ENCODE data around the gene EEF1AKMT1. TPM values are rescaled to one million over a fixed set of nuclear protein-coding genes. Genes with fewer than 3 reads are reported as not detected.
"Not testable (repeated sequence)": the region's sequence is repeated elsewhere in the genome, so short reads cannot be mapped to it uniquely, and the experiment has no call there.

The EEF1AKMT1 gene
- total RNA-seq, 1 experiment from 2014 or later: 10.6 TPM

GRCh38 chr13:20686167-20686566 is 87.6 kb downstream of the EEF1AKMT1 start:
- DNase-seq (ENCODE audit: low read depth in 1 of 2, low spot score in 2 of 2): no peak
- H3K4me1 ChIP-seq (replicated peaks): no peaks in the 10 kb centered on the region
- no peaks in the 10 kb centered on the region for H3K27me3 ChIP-seq (replicated peaks)
- no peak overlapping the region for H3K27ac ChIP-seq
- no peaks in the 10 kb centered on the region for H3K36me3 ChIP-seq
- H3K9me3 ChIP-seq (replicated peaks): no peaks in the 10 kb centered on the region
- no peak overlapping the region for H3K4me3 ChIP-seq

- no peak for DNase-seq (ENCODE audit: low read depth in 1 of 2, low spot score in 2 of 2)
These were observed 88.7 kb downstream of the EEF1AKMT1 start for GRCh38 chr13:20685092-20685491.

GRCh38 chr13:20684546-20684945 is 89.2 kb downstream of the EEF1AKMT1 start:
- H3K9me3 ChIP-seq (replicated peaks): no peaks in the 10 kb centered on the region
- no peak overlapping the region for H3K4me3 ChIP-seq
- H3K36me3 ChIP-seq: no peaks in the 10 kb centered on the region
- H3K27ac ChIP-seq: no peak overlapping the region
- H3K27me3 ChIP-seq (replicated peaks): no peaks in the 10 kb centered on the region
- H3K4me1 ChIP-seq (replicated peaks): no peaks in the 10 kb centered on the region
- DNase-seq (ENCODE audit: low read depth in 1 of 2, low spot score in 2 of 2): no peak

More at GRCh38 chr13:20685092-20685491, 88.7 kb downstream of the EEF1AKMT1 start:
- Histone ChIP-seq H3K36me3 (no peaks in the 10 kb centered on the region), H3K4me1 (replicated peaks) (no peaks in the 10 kb centered on the region), H3K4me3 (no peak overlapping the region), H3K27me3 (replicated peaks) (no peaks in the 10 kb centered on the region), H3K27ac (no peak overlapping the region), H3K9me3 (replicated peaks) (no peaks in the 10 kb centered on the region)

- H3K36me3 ChIP-seq: no peaks in the 10 kb centered on the region
- H3K9me3 ChIP-seq (replicated peaks): no peaks in the 10 kb centered on the region
- no peak overlapping the region for H3K4me3 ChIP-seq
- H3K27me3 ChIP-seq (replicated peaks): no peaks in the 10 kb centered on the region
- H3K27ac ChIP-seq: no peak overlapping the region
- H3K4me1 ChIP-seq (replicated peaks): no peaks in the 10 kb centered on the region
- no peak for DNase-seq (ENCODE audit: low read depth in 1 of 2, low spot score in 2 of 2)
These were observed 89.7 kb downstream of the EEF1AKMT1 start for GRCh38 chr13:20684041-20684440.

GRCh38 chr13:20682061-20682460 is 91.7 kb downstream of the EEF1AKMT1 start:
- H3K4me1 ChIP-seq (replicated peaks): no peaks in the 10 kb centered on the region
- no peaks in the 10 kb centered on the region for H3K36me3 ChIP-seq
- DNase-seq (ENCODE audit: low read depth in 1 of 2, low spot score in 2 of 2): no peak
- no peak overlapping the region for H3K4me3 ChIP-seq
- no peaks in the 10 kb centered on the region for H3K9me3 ChIP-seq (replicated peaks)
- H3K27ac ChIP-seq: no peak overlapping the region
- no peaks in the 10 kb centered on the region for H3K27me3 ChIP-seq (replicated peaks)

- H3K27me3 ChIP-seq (replicated peaks); DNase-seq (ENCODE audit: low read depth in 1 of 2, low spot score in 2 of 2); H3K4me3 ChIP-seq; H3K27ac ChIP-seq; H3K36me3 ChIP-seq; H3K9me3 ChIP-seq (replicated peaks); H3K4me1 ChIP-seq (replicated peaks): not testable (repeated sequence)
These were observed 92.3 kb downstream of the EEF1AKMT1 start for GRCh38 chr13:20681481-20681880.

- DNase-seq (ENCODE audit: low read depth in 1 of 2, low spot score in 2 of 2): no peak
- no peaks in the 10 kb centered on the region for H3K9me3 ChIP-seq (replicated peaks)
- H3K27me3 ChIP-seq (replicated peaks): no peaks in the 10 kb centered on the region
- H3K27ac ChIP-seq: no peak overlapping the region
- H3K36me3 ChIP-seq: no peaks in the 10 kb centered on the region
- no peak overlapping the region for H3K4me3 ChIP-seq
- no peaks in the 10 kb centered on the region for H3K4me1 ChIP-seq (replicated peaks)
These were observed 93.2 kb downstream of the EEF1AKMT1 start for GRCh38 chr13:20680416-20681080.

- Histone ChIP-seq H3K36me3 (no peaks in the 10 kb centered on the region), H3K4me1 (replicated peaks) (no peaks in the 10 kb centered on the region), H3K9me3 (replicated peaks) (no peaks in the 10 kb centered on the region), H3K27me3 (replicated peaks) (no peaks in the 10 kb centered on the region), H3K4me3 (no peak overlapping the region), H3K27ac (no peak overlapping the region)
- no peak for DNase-seq (ENCODE audit: low read depth in 1 of 2, low spot score in 2 of 2)
These were observed 93.9 kb downstream of the EEF1AKMT1 start for GRCh38 chr13:20679879-20680278.

Other genes starting within 250 kb of the EEF1AKMT1 start
- 7.1 and 13.2 TPM in 2 replicates for gene CRYL1, start 248.1 kb downstream of the EEF1AKMT1 start, total RNA-seq (2014; rRNA removed; shearing (Covaris generic))
- 7.5 and 9.2 TPM in 2 replicates for gene IFT88, start 206.8 kb downstream of the EEF1AKMT1 start, total RNA-seq (2014; rRNA removed; shearing (Covaris generic))
- 2.5 and 4.3 TPM in 2 replicates for gene IL17D, start 70.3 kb downstream of the EEF1AKMT1 start, total RNA-seq (2014; rRNA removed; shearing (Covaris generic))
- 11.5 and 20.1 TPM in 2 replicates for gene XPO4, start 128.8 kb upstream of the EEF1AKMT1 start, total RNA-seq (2014; rRNA removed; shearing (Covaris generic))

Measured in SJSA1 (cell line).